Activated CD4-positive, alpha-beta T cell treated with anti-CD3 and anti-CD28 coated beads, Interleukin-2, amount 50 U/mL, for 16 hours (primary cell): Measurements from ENCODE around the gene IHH.
A peak's percentile ranks its signal among the peaks of the same experiment; 100 is the strongest.

ENCODE experiments used
- DNase-seq: peaks from one replicate; pipeline ENCODE4 v3.0.0-alpha.2; 2020

IHH gene

GRCh38 chr2:219060821-219061791, at the start of gene IHH:
IHH (minus strand) TSS chr2:219060921; CDS start chr2:219060467, 454 bp downstream.
- no peak for DNase-seq

- DNase-seq = no peak
Measured at GRCh38 chr2:219109471-219109870, 48.8 kb upstream of the IHH start.

GRCh38 chr2:219107758-219108157, 47.0 kb upstream of the IHH start:
- DNase-seq = no peak

- no peak for DNase-seq
Measured at GRCh38 chr2:219106251-219106650, 45.5 kb upstream of the IHH start.

- peak; percentile 42 for DNase-seq
Measured at GRCh38 chr2:219104107-219105035, 43.6 kb upstream of the IHH start.

GRCh38 chr2:219099329-219099728, 38.6 kb upstream of the IHH start:
- DNase-seq = no peak

GRCh38 chr2:219095406-219095935, 34.8 kb upstream of the IHH start:
- no peak for DNase-seq

- no peak for DNase-seq
Measured at GRCh38 chr2:219094171-219094570, 33.5 kb upstream of the IHH start.

GRCh38 chr2:219090436-219091299, 29.9 kb upstream of the IHH start:
- no peak for DNase-seq

GRCh38 chr2:219089330-219089729, 28.6 kb upstream of the IHH start:
- DNase-seq = no peak

- no peak for DNase-seq
Measured at GRCh38 chr2:219087848-219088247, 27.1 kb upstream of the IHH start.

GRCh38 chr2:219087361-219087760, 26.6 kb upstream of the IHH start:
- DNase-seq = no peak

- no peak for DNase-seq
Measured at GRCh38 chr2:219086196-219086595, 25.5 kb upstream of the IHH start.

GRCh38 chr2:219084791-219085190, 24.1 kb upstream of the IHH start:
- no peak for DNase-seq

- DNase-seq = no peak
Measured at GRCh38 chr2:219082332-219082958, 21.7 kb upstream of the IHH start.

- DNase-seq = no peak
Measured at GRCh38 chr2:219081701-219082331, 21.1 kb upstream of the IHH start.

- no peak for DNase-seq
Measured at GRCh38 chr2:219081096-219081495, 20.4 kb upstream of the IHH start.

- DNase-seq = no peak
Measured at GRCh38 chr2:219079417-219079816, 18.7 kb upstream of the IHH start.

- DNase-seq = no peak
Measured at GRCh38 chr2:219078951-219079350, 18.2 kb upstream of the IHH start.

- DNase-seq = no peak
Measured at GRCh38 chr2:219078126-219078525, 17.4 kb upstream of the IHH start.

GRCh38 chr2:219076253-219076652, 15.5 kb upstream of the IHH start:
- no peak for DNase-seq
